SK-N-SH (cell line): ENCODE data around the gene CHIC2. TPM values are rescaled to one million over a fixed set of nuclear protein-coding genes. Genes with fewer than 3 reads are reported as not detected.

ENCODE experiments used
- CTCF ChIA-PET: fragments of 300-600, 350-600 bp; formaldehyde crosslinking; extraction: SDS; loops from one replicate; lab custom pipeline; 2021; lab: Yijun Ruan, JAX
- POLR2A ChIA-PET: fragments of 350-600 bp; sonication (Branson Sonifier 250); formaldehyde crosslinking; extraction: SDS; loops from one replicate; lab custom pipeline; 2020; ENCODE audit warnings: antibody characterized with exemption, inconsistent platforms; lab: Yijun Ruan, JAX
- DNase-seq: peaks from one replicate; pipeline ENCODE4 v3.0.0; 2012
- H2AFZ ChIP-seq: fragments of 200-600 bp; sonication (generic); 2 replicates; pipeline ENCODE4 v1.8.1; 2016; ENCODE audit warnings: antibody characterized with exemption, mild to moderate bottlenecking, low read depth
- H3F3A ChIP-seq: fragments of 200-600 bp; sonication (generic); replicated peaks from 2 replicates; pipeline ENCODE3; 2016; ENCODE audit warnings: antibody characterized with exemption, mild to moderate bottlenecking; ENCODE audit not compliant: insufficient read depth
- H3K27ac ChIP-seq, 2 experiments: fragments of 200-500 bp in 1 of 2; fragments of 200-600 bp in 1 of 2; sonication (Bioruptor generic) in 1 of 2; sonication (generic), shearing (Covaris generic) in 1 of 2; 2 replicates each; pipeline versions ENCODE4 v1.5.1 to v1.6.1; 2014 to 2016; ENCODE audit warnings: low read depth in 2 of 2, inconsistent platforms in 1 of 2, low read length in 1 of 2, mild to moderate bottlenecking in 1 of 2, mixed read lengths in 1 of 2
- H3K27me3 ChIP-seq: fragments of 200-600 bp; sonication (generic), shearing (Covaris generic); 2 replicates; pipeline ENCODE4 v1.6.1; 2016; ENCODE audit warnings: mixed run types; ENCODE audit not compliant: insufficient read depth
- H3K36me3 ChIP-seq, 2 experiments: fragments of 200-500 bp in 1 of 2; fragments of 200-600 bp in 1 of 2; sonication (Bioruptor generic) in 1 of 2; sonication (generic) in 1 of 2; replicated peaks in 1 of 2; 2 replicates each; pipeline versions ENCODE3 to v1.5.1; 2014 to 2016; ENCODE audit warnings: low read length in 1 of 2, mild to moderate bottlenecking in 1 of 2; ENCODE audit not compliant: insufficient read depth in 2 of 2, control insufficient read depth in 1 of 2
- H3K4me1 ChIP-seq, 2 experiments: fragments of 200-500 bp in 1 of 2; fragments of 200-600 bp in 1 of 2; sonication (Bioruptor generic) in 1 of 2; sonication (generic), shearing (Covaris generic) in 1 of 2; 2 replicates each; pipeline versions ENCODE4 v1.5.1 to v1.6.1; 2014 to 2016; ENCODE audit warnings: low read depth in 1 of 2, low read length in 1 of 2, mixed run types in 1 of 2; ENCODE audit not compliant: insufficient read depth in 2 of 2, control insufficient read depth in 1 of 2
- H3K4me2 ChIP-seq: fragments of 200-600 bp; sonication (generic), shearing (Covaris generic); 2 replicates; pipeline ENCODE4 v1.6.1; 2017; ENCODE audit warnings: mixed run types
- H3K4me3 ChIP-seq, 2 experiments: fragments of 200-500 bp in 1 of 2; fragments of 200-600 bp in 1 of 2; sonication (Bioruptor generic) in 1 of 2; sonication (generic), shearing (Covaris generic) in 1 of 2; 2 replicates each; pipeline versions ENCODE4 v1.5.1 to v1.8.1; 2014 to 2016; ENCODE audit warnings: low read depth in 2 of 2, inconsistent platforms in 1 of 2, low read length in 1 of 2, mild to moderate bottlenecking in 1 of 2, mixed read lengths in 1 of 2, moderate library complexity in 1 of 2
- H3K79me2 ChIP-seq: fragments of 200-600 bp; sonication (generic); 2 replicates; pipeline ENCODE4 v1.8.1; 2017; ENCODE audit warnings: mild to moderate bottlenecking; ENCODE audit not compliant: insufficient read depth
- H3K9ac ChIP-seq: fragments of 200-600 bp; sonication (generic); 2 replicates; pipeline ENCODE4 v1.6.1; 2017; ENCODE audit warnings: mixed run types
- H3K9me2 ChIP-seq: fragments of 200-600 bp; sonication (generic); 2 replicates; pipeline ENCODE4 v1.6.1; 2017; ENCODE audit warnings: mixed run types
- H3K9me3 ChIP-seq: fragments of 200-600 bp; sonication (generic); 2 replicates; pipeline ENCODE4 v1.6.1; 2017; ENCODE audit warnings: mixed run types, mild to moderate bottlenecking, moderate library complexity
- H4K20me1 ChIP-seq: fragments of 200-600 bp; sonication (generic); 2 replicates; pipeline ENCODE4 v1.6.1; 2017; ENCODE audit warnings: mild to moderate bottlenecking, mixed run types; ENCODE audit not compliant: insufficient read depth
- EP300 ChIP-seq, 2 experiments: IDR thresholded peaks; 2 replicates each; pipeline versions ENCODE4 v1.4.0 to v1.6.1; 2012; ENCODE audit warnings: borderline replicate concordance in 1 of 2, low read depth in 1 of 2, low read length in 1 of 2
- EZH2phosphoT487 ChIP-seq: fragments of 200-600 bp; sonication (generic); IDR thresholded peaks from 2 replicates; pipeline ENCODE4 v1.6.1; 2017; ENCODE audit warnings: low read depth, mixed run types, mild to moderate bottlenecking, antibody characterized with exemption, moderate library complexity, borderline replicate concordance
- JUND ChIP-seq: IDR thresholded peaks from 2 replicates; pipeline ENCODE4 v1.4.0; 2012
- MXI1 ChIP-seq: IDR thresholded peaks from 2 replicates; pipeline ENCODE4 v1.6.1; 2012; ENCODE audit warnings: mild to moderate bottlenecking, low read depth, low read length, improper control_type of control experiment
- RAD21 ChIP-seq: IDR thresholded peaks from 2 replicates; pipeline ENCODE4 v1.6.1; 2012; ENCODE audit warnings: mild to moderate bottlenecking, low read length
- RCOR1 ChIP-seq: fragments of 150-350 bp; IDR thresholded peaks from 2 replicates; pipeline ENCODE4 v1.6.1; 2017; ENCODE audit warnings: antibody characterized with exemption, low read length
- SIN3A ChIP-seq: IDR thresholded peaks from 2 replicates; pipeline ENCODE4 v1.6.1; 2012; ENCODE audit warnings: low read depth, mild to moderate bottlenecking, low read length, moderate library complexity, borderline replicate concordance
- SMC3 ChIP-seq: IDR thresholded peaks from 2 replicates; pipeline ENCODE4 v1.6.1; 2012; ENCODE audit warnings: low read depth, low read length, improper control_type of control experiment
- WGBS: methylation state at CpG from one replicate; pipeline ENCODE4 v1.1.6; 2017; ENCODE audit warnings: low lambda C conversion rate; 5-methylcytosine and 5-hydroxymethylcytosine counted together
- polyA plus RNA-seq, 3 experiments: library from polyadenylated mRNA; depleted of rRNA; stranded (reverse); fragments of >200 nt; gene quantifications; 2 replicates each; pipeline ENCODE4 v1.2.3, GENCODE V29; 2012
- TF ChIP-seq, protein P1 (sequence below): fragments of 200-600 bp; sonication (generic); IDR thresholded peaks from 2 replicates; pipeline ENCODE4 v1.6.1; 2017; ENCODE audit warnings: antibody characterized with exemption, mild to moderate bottlenecking, moderate library complexity
- TF ChIP-seq, protein P2 (sequence below): IDR thresholded peaks from 2 replicates; pipeline ENCODE4 v1.4.0; 2012; ENCODE audit warnings: low read depth, borderline replicate concordance
- TF ChIP-seq, protein P3 (sequence below): fragments of 150-350 bp; IDR thresholded peaks from 2 replicates; pipeline ENCODE4 v1.6.1; 2016; ENCODE audit warnings: mild to moderate bottlenecking, low read depth, low read length

The CHIC2 gene
- polyA plus RNA-seq, 1 of the 3 experiments (the other 2 are of a cell fraction) = 26.8 TPM

DNA sequence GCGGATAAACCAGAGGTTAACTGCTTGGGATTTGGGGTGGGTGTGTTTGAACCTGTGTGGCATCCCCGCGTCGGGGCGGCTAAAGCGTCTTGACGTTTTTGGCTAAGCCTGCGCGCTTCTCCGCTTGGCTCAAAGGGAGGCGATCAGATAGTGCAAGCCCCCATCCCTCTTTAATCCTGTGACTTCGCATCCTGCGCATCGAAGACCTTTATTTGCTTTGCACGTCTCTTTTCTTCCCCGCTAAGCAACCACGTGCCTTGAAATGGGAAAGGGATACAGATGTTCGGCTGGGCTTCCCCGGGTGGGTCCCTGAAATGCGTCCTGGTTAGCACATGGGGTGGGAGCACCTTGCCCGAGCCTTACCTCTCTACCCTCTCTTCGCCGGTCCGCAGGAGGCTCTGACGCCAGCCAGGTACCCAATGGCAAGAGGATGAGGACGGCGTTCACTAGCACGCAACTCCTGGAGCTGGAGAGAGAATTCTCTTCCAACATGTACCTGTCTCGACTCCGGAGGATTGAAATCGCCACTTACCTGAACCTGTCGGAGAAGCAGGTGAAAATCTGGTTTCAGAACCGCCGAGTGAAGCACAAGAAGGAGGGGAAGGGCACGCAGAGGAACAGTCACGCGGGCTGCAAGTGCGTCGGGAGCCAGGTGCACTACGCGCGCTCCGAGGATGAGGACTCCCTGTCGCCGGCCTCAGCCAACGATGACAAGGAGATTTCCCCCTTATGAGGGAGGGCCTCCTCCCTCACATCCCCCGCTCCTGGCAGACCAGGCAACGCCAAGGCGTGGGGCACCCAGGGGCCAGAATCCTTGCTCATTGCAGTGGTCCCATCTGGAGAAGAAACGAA is 37.0 kb upstream of the CHIC2 start:
- peak overlapping the region; percentile 76; the same call in 1 of the 2 replicates for H2AFZ ChIP-seq
- H3K9ac ChIP-seq = no peak overlapping the region
- ChIA-PET POLR2A (no interaction called here), CTCF (no interaction called here)
- 12% methylated on average over 44 of the region's 50 CpGs for WGBS
- no peaks in the 10 kb centered on the region for H3K9me3 ChIP-seq
- H3K27me3 ChIP-seq = peaks cover 52% of the 10 kb centered on the region
- peaks cover 0 to 22% of the 10 kb centered on the region in 2 experiments; a peak in 1 of 4 replicates for H3K4me1 ChIP-seq
- H3K36me3 ChIP-seq = no peaks in the 10 kb centered on the region
- H3K9me2 ChIP-seq = no peaks in the 10 kb centered on the region
- H3K4me2 ChIP-seq = peak overlapping the region; percentile 91
- no peak overlapping the region for H3K27ac ChIP-seq
- no peaks in the 10 kb centered on the region for H3K79me2 ChIP-seq
- H3K4me3 ChIP-seq = peak overlapping the region; percentile 51 to 68
- TF ChIP-seq, protein P1, sequence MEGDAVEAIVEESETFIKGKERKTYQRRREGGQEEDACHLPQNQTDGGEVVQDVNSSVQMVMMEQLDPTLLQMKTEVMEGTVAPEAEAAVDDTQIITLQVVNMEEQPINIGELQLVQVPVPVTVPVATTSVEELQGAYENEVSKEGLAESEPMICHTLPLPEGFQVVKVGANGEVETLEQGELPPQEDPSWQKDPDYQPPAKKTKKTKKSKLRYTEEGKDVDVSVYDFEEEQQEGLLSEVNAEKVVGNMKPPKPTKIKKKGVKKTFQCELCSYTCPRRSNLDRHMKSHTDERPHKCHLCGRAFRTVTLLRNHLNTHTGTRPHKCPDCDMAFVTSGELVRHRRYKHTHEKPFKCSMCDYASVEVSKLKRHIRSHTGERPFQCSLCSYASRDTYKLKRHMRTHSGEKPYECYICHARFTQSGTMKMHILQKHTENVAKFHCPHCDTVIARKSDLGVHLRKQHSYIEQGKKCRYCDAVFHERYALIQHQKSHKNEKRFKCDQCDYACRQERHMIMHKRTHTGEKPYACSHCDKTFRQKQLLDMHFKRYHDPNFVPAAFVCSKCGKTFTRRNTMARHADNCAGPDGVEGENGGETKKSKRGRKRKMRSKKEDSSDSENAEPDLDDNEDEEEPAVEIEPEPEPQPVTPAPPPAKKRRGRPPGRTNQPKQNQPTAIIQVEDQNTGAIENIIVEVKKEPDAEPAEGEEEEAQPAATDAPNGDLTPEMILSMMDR = no peak
- TF ChIP-seq, protein P2, sequence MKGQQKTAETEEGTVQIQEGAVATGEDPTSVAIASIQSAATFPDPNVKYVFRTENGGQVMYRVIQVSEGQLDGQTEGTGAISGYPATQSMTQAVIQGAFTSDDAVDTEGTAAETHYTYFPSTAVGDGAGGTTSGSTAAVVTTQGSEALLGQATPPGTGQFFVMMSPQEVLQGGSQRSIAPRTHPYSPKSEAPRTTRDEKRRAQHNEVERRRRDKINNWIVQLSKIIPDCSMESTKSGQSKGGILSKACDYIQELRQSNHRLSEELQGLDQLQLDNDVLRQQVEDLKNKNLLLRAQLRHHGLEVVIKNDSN = no peak
- peak; percentile 71; the same call in 1 of the 2 replicates for TF ChIP-seq EZH2phosphoT487
- TF ChIP-seq MXI1 = no peak
- TF ChIP-seq SMC3 = no peak
- TF ChIP-seq RCOR1 = no peak
- TF ChIP-seq, protein P3, sequence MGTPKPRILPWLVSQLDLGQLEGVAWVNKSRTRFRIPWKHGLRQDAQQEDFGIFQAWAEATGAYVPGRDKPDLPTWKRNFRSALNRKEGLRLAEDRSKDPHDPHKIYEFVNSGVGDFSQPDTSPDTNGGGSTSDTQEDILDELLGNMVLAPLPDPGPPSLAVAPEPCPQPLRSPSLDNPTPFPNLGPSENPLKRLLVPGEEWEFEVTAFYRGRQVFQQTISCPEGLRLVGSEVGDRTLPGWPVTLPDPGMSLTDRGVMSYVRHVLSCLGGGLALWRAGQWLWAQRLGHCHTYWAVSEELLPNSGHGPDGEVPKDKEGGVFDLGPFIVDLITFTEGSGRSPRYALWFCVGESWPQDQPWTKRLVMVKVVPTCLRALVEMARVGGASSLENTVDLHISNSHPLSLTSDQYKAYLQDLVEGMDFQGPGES = no peak
- TF ChIP-seq, all 33 proteins: peak for 1
- H4K20me1 ChIP-seq = no peaks in the 10 kb centered on the region
- peak; percentile 46 for DNase-seq
- no peaks in the 10 kb centered on the region for H3F3A ChIP-seq

DNA sequence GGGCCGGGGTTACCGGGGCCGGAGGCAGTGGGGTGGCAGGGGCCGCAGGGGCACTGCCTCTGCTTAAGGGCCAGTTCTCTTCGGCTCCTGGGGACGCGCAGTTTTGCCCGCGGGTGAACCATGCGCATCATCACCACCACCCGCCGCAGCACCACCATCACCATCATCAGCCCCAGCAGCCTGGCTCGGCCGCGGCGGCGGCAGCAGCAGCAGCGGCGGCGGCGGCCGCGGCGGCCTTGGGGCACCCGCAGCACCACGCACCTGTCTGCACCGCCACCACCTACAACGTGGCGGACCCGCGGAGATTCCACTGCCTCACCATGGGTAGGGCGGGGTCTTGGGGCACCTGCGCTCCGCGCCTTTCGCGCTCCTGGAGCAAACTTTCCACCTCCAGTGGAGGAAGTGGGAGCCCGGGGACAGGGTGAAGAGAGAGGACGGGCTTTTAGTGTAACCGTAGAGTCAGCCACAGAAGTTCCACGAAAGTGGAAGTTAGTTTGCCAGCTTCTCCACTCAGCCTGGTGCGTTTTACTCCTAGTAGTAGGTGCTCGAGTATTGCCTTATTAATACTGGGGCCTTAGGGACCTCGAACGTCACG is 36.3 kb upstream of the CHIC2 start:
- Histone ChIP-seq H3K36me3 (no peaks in the 10 kb centered on the region), H3K9me3 (no peaks in the 10 kb centered on the region), H3K4me1 (peaks cover 0 to 22% of the 10 kb centered on the region in 2 experiments; a peak in 1 of 4 replicates), H2AFZ (peak overlapping the region; percentile 76; the same call in 1 of the 2 replicates), H3F3A (no peaks in the 10 kb centered on the region), H3K79me2 (no peaks in the 10 kb centered on the region), H3K9me2 (no peaks in the 10 kb centered on the region), H4K20me1 (no peaks in the 10 kb centered on the region), H3K4me2 (peak overlapping the region; percentile 91), H3K4me3 (peak overlapping the region; percentile 51 to 68), H3K27me3 (peaks cover 57% of the 10 kb centered on the region), H3K27ac (no peak overlapping the region), H3K9ac (no peak overlapping the region)
- no peak for TF ChIP-seq EZH2phosphoT487
- no peak for TF ChIP-seq RAD21
- no peak for TF ChIP-seq SIN3A
- TF ChIP-seq JUND = no peak
- no peak for TF ChIP-seq EP300 (IDR thresholded peaks at IDR 0.05; ENCODE audit: borderline replicate concordance in 1 of 2, low read depth in 1 of 2, low read length in 1 of 2)
- ChIA-PET CTCF (no interaction called here), POLR2A (no interaction called here)
- WGBS = 4% methylated on average over 24 of the region's 46 CpGs
- DNase-seq = peak; percentile 71
